ENCODE measurements around the gene CERS6.

The CERS6 gene

GRCh38 chr2:168432565-168433186, 23.4 kb upstream of the CERS6 start:
- TF ChIP-seq CTCF (IDR thresholded peaks at IDR 0.05; ENCODE audit: control insufficient read depth, extremely low read depth, insufficient read depth), result no peak
- DNase-seq (ENCODE audit: low read depth), result no peak
- no peak overlapping the region for H3K4me3 ChIP-seq (ENCODE audit: low read depth, low read length)

- no peak overlapping the region for H3K4me3 ChIP-seq (ENCODE audit: low read depth, low read length)
- no peak for TF ChIP-seq CTCF (IDR thresholded peaks at IDR 0.05; ENCODE audit: control insufficient read depth, extremely low read depth, insufficient read depth)
- DNase-seq (ENCODE audit: low read depth), result no peak
Observed at GRCh38 chr2:168433527-168433926, 22.5 kb upstream of the CERS6 start.

GRCh38 chr2:168434146-168434545, 21.9 kb upstream of the CERS6 start:
- H3K4me3 ChIP-seq (ENCODE audit: low read depth, low read length), result no peak overlapping the region
- TF ChIP-seq CTCF (IDR thresholded peaks at IDR 0.05; ENCODE audit: control insufficient read depth, extremely low read depth, insufficient read depth), result no peak
- DNase-seq (ENCODE audit: low read depth), result peak; percentile 50

- H3K4me3 ChIP-seq (ENCODE audit: low read depth, low read length), result no peak overlapping the region
- TF ChIP-seq CTCF (IDR thresholded peaks at IDR 0.05; ENCODE audit: control insufficient read depth, extremely low read depth, insufficient read depth), result no peak
Observed at GRCh38 chr2:168436840-168437239, 19.2 kb upstream of the CERS6 start.

GRCh38 chr2:168438553-168438952, 17.5 kb upstream of the CERS6 start:
- no peak for DNase-seq (ENCODE audit: low read depth)
- no peak for TF ChIP-seq CTCF (IDR thresholded peaks at IDR 0.05; ENCODE audit: control insufficient read depth, extremely low read depth, insufficient read depth)

More at GRCh38 chr2:168436840-168437239, 19.2 kb upstream of the CERS6 start:
- DNase-seq (ENCODE audit: low read depth), result no peak

GRCh38 chr2:168439536-168439935, 16.5 kb upstream of the CERS6 start:
- TF ChIP-seq CTCF (IDR thresholded peaks at IDR 0.05; ENCODE audit: control insufficient read depth, extremely low read depth, insufficient read depth), result no peak
- no peak for DNase-seq (ENCODE audit: low read depth)
- no peak overlapping the region for H3K4me3 ChIP-seq (ENCODE audit: low read depth, low read length)

More at GRCh38 chr2:168438553-168438952, 17.5 kb upstream of the CERS6 start:
- no peak overlapping the region for H3K4me3 ChIP-seq (ENCODE audit: low read depth, low read length)
